WTC11 (cell line): ENCODE results near the gene BMS1. TPM values are rescaled to one million over a fixed set of nuclear protein-coding genes. Genes with fewer than 3 reads are reported as not detected.

Experiments
- ATAC-seq: fragments of 200-7000 bp; cut with Tn5 transposase; 2 replicates; pipeline ENCODE4 v1.10.0; 2021; ENCODE audit warnings: mild to moderate bottlenecking, moderate library complexity
- CTCF ChIA-PET: fragments of 300-600 bp; sonication (Branson Sonifier 250); formaldehyde crosslinking; loops from one replicate; lab custom pipeline; 2021; ENCODE audit warnings: antibody characterized with exemption; lab: Charles Lee
- POLR2A ChIA-PET: fragments of 350-600 bp; sonication (Branson Sonifier 250); formaldehyde crosslinking; loops from one replicate; lab custom pipeline; 2021; ENCODE audit warnings: antibody characterized with exemption; lab: Charles Lee
- DNase-seq: peaks from one replicate; pipeline ENCODE4 v3.0.0; 2021; ENCODE audit warnings: low spot score
- H3K27ac Mint-ChIP-seq: 2 replicates; pipeline ENCODE4 v1.8.0; 2021; ENCODE audit warnings: mixed read lengths
- H3K27me3 Mint-ChIP-seq: 2 replicates; pipeline ENCODE4 v1.8.0; 2021; ENCODE audit warnings: low read depth, mild to moderate bottlenecking, moderate library complexity, mixed read lengths
- H3K36me3 Mint-ChIP-seq: 2 replicates; pipeline ENCODE4 v1.8.0; 2021; ENCODE audit warnings: mixed read lengths
- H3K4me1 Mint-ChIP-seq: 2 replicates; pipeline ENCODE4 v1.8.0; 2022; ENCODE audit warnings: mixed read lengths
- H3K4me3 Mint-ChIP-seq: 2 replicates; pipeline ENCODE4 v1.8.0; 2021; ENCODE audit warnings: mild to moderate bottlenecking, moderate library complexity, mixed read lengths
- H3K9me3 Mint-ChIP-seq: 2 replicates; pipeline ENCODE4 v1.8.0; 2021; ENCODE audit warnings: mixed read lengths
- ETV6 ChIP-seq: sonication (generic); formaldehyde crosslinking; IDR thresholded peaks from 2 replicates; pipeline ENCODE4 v1.8.1; 2022; ENCODE audit warnings: mild to moderate bottlenecking, missing genetic modification reagents
- FOXJ3 ChIP-seq: sonication (generic); formaldehyde crosslinking; IDR thresholded peaks from 2 replicates; pipeline ENCODE4 v1.9.0; 2021; ENCODE audit warnings: missing genetic modification reagents, mild to moderate bottlenecking, borderline replicate concordance
- GTF2I ChIP-seq: fragments of 250-450 bp; sonication (Bioruptor Pico); conservative IDR thresholded peaks from 2 replicates; pipeline ENCODE4 v1.4.0; 2021; ENCODE audit warnings: mild to moderate bottlenecking
- JAZF1 ChIP-seq: fragments of 250-450 bp; sonication (Bioruptor Pico); IDR thresholded peaks from 2 replicates; pipeline ENCODE4 v1.9.0; 2021; ENCODE audit warnings: moderate library complexity, mild to moderate bottlenecking, inconsistent platforms
- MXD4 ChIP-seq: fragments of 250-450 bp; sonication (Bioruptor Pico); IDR thresholded peaks from 2 replicates; pipeline ENCODE4 v1.8.0; 2021; ENCODE audit warnings: mild to moderate bottlenecking, moderate library complexity, borderline replicate concordance
- NFATC4 ChIP-seq: fragments of 250-450 bp; sonication (Bioruptor Pico); IDR thresholded peaks from 2 replicates; pipeline ENCODE4 v1.9.0; 2021; ENCODE audit warnings: mild to moderate bottlenecking
- NFE2L1 ChIP-seq: sonication (generic); formaldehyde crosslinking; IDR thresholded peaks from 2 replicates; pipeline ENCODE4 v1.8.1; 2023; ENCODE audit warnings: missing genetic modification reagents
- NR1H2 ChIP-seq: sonication (generic); formaldehyde crosslinking; IDR thresholded peaks from 2 replicates; pipeline ENCODE4 v1.9.0; 2021; ENCODE audit warnings: mild to moderate bottlenecking, moderate library complexity, missing genetic modification reagents
- NR3C1 ChIP-seq: sonication (generic); formaldehyde crosslinking; conservative IDR thresholded peaks from 2 replicates; pipeline ENCODE4 v1.8.1; 2023; ENCODE audit warnings: low read depth, mild to moderate bottlenecking, missing genetic modification reagents
- RORB ChIP-seq: fragments of 250-450 bp; sonication (Bioruptor Pico); IDR thresholded peaks from 2 replicates; pipeline ENCODE4 v1.9.0; 2021; ENCODE audit warnings: mild to moderate bottlenecking
- SOX15 ChIP-seq: fragments of 250-450 bp; sonication (Bioruptor Pico); IDR thresholded peaks from 2 replicates; pipeline ENCODE4 v1.9.0; 2021; ENCODE audit warnings: mild to moderate bottlenecking
- TCF7 ChIP-seq: sonication (generic); formaldehyde crosslinking; IDR thresholded peaks from 2 replicates; pipeline ENCODE4 v1.8.0; 2022; ENCODE audit warnings: mild to moderate bottlenecking, low read depth, missing genetic modification reagents, moderate library complexity
- ZNF219 ChIP-seq: sonication (generic); formaldehyde crosslinking; IDR thresholded peaks from 2 replicates; pipeline ENCODE4 v1.8.0; 2023; ENCODE audit warnings: missing genetic modification reagents, mild to moderate bottlenecking, borderline replicate concordance
- ZNF416 ChIP-seq: fragments of 250-450 bp; sonication (Bioruptor Pico); IDR thresholded peaks from 2 replicates; pipeline ENCODE4 v1.9.0; 2021; ENCODE audit warnings: mild to moderate bottlenecking, inconsistent platforms
- ZNF423 ChIP-seq: fragments of 250-450 bp; sonication (Bioruptor Pico); IDR thresholded peaks from 2 replicates; pipeline ENCODE4 v2.1.2; 2022; ENCODE audit warnings: mild to moderate bottlenecking, moderate library complexity
- total RNA-seq: library from RNA; stranded (reverse); gene quantifications from 3 replicates; pipeline ENCODE4 v1.2.3, GENCODE V29; 2021
- TF ChIP-seq, protein P1 (sequence below): sonication (generic); formaldehyde crosslinking; IDR thresholded peaks from 2 replicates; pipeline ENCODE4 v1.8.1; 2022; ENCODE audit warnings: missing genetic modification reagents, borderline replicate concordance
- TF ChIP-seq, protein P2 (sequence below): sonication (generic); formaldehyde crosslinking; conservative IDR thresholded peaks from 2 replicates; pipeline ENCODE4 v1.8.1; 2022; ENCODE audit warnings: mild to moderate bottlenecking, missing genetic modification reagents
- TF ChIP-seq, protein P3 (sequence below): sonication (generic); formaldehyde crosslinking; IDR thresholded peaks from 2 replicates; pipeline ENCODE4 v1.8.1; 2022; ENCODE audit warnings: low read depth, mild to moderate bottlenecking, moderate library complexity, missing genetic modification reagents, borderline replicate concordance
- TF ChIP-seq, protein P4 (sequence below): fragments of 250-450 bp; sonication (Bioruptor Pico); conservative IDR thresholded peaks from 2 replicates; pipeline ENCODE4 v1.9.0; 2021; ENCODE audit warnings: mild to moderate bottlenecking
- TF ChIP-seq, protein P5 (sequence below): sonication (generic); formaldehyde crosslinking; IDR thresholded peaks from 2 replicates; pipeline ENCODE4 v1.8.1; 2023; ENCODE audit warnings: mild to moderate bottlenecking, missing genetic modification reagents, moderate library complexity
- TF ChIP-seq, protein P6 (sequence below): sonication (generic); formaldehyde crosslinking; IDR thresholded peaks from 2 replicates; pipeline ENCODE4 v1.8.1; 2023; ENCODE audit warnings: mild to moderate bottlenecking, missing genetic modification reagents, moderate library complexity
- TF ChIP-seq, protein P7 (sequence below): fragments of 250-450 bp; sonication (Bioruptor Pico); IDR thresholded peaks from 2 replicates; pipeline ENCODE4 v1.9.0; 2021; ENCODE audit warnings: mild to moderate bottlenecking
- TF ChIP-seq, protein P8 (sequence below): sonication (generic); formaldehyde crosslinking; IDR thresholded peaks from 2 replicates; pipeline ENCODE4 v1.8.1; 2023; ENCODE audit warnings: mild to moderate bottlenecking, moderate library complexity, missing genetic modification reagents
- TF ChIP-seq, protein P9 (sequence below): fragments of 250-450 bp; sonication (Bioruptor Pico); IDR thresholded peaks from 2 replicates; pipeline ENCODE4 v1.8.0; 2021; ENCODE audit warnings: mild to moderate bottlenecking

Gene BMS1
- total RNA-seq, 1 experiment from 2014 or later: 37.7 TPM

DNA sequence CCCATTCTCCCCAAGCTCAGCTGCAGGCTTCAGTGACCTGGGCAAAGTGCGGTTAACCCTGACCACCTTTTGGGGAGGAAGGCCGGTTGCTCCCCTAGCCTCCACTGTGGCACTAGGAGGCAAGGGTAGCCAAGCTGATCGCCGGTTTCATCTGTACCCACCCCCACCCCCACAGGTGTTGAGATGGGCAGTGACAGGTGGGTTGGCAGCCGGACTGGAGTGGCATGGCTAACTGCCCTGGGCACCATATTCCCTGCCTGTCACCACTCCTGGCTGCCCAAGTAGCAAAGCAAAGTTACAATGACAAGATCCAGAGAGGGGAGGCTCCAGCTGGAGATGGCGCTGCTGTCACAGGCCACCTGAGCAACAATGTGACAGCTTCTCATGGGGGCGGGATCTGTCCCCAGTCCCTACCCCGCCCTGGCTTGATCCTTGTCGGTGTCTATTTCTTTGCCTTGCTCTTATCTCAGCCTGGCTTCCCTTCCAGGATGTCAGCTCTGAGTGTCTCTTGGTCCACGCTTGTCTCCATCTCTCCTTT lies 27.0 kb upstream of the BMS1 start (continued):
- TF ChIP-seq ZNF416 (CRISPR knock-in tag): no peak
- TF ChIP-seq, protein P1, sequence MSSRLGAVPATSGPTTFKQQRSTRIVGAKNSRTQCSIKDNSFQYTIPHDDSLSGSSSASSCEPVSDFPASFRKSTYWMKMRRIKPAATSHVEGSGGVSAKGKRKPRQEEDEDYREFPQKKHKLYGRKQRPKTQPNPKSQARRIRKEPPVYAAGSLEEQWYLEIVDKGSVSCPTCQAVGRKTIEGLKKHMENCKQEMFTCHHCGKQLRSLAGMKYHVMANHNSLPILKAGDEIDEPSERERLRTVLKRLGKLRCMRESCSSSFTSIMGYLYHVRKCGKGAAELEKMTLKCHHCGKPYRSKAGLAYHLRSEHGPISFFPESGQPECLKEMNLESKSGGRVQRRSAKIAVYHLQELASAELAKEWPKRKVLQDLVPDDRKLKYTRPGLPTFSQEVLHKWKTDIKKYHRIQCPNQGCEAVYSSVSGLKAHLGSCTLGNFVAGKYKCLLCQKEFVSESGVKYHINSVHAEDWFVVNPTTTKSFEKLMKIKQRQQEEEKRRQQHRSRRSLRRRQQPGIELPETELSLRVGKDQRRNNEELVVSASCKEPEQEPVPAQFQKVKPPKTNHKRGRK (CRISPR knock-in tag): no peak
- TF ChIP-seq ETV6 (CRISPR knock-in tag): no peak
- no peak for TF ChIP-seq NFE2L1
- no peak for TF ChIP-seq ZNF423 (CRISPR knock-in tag)
- TF ChIP-seq, protein P2, sequence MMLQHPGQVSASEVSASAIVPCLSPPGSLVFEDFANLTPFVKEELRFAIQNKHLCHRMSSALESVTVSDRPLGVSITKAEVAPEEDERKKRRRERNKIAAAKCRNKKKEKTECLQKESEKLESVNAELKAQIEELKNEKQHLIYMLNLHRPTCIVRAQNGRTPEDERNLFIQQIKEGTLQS (CRISPR knock-in tag): no peak
- TF ChIP-seq, protein P3, sequence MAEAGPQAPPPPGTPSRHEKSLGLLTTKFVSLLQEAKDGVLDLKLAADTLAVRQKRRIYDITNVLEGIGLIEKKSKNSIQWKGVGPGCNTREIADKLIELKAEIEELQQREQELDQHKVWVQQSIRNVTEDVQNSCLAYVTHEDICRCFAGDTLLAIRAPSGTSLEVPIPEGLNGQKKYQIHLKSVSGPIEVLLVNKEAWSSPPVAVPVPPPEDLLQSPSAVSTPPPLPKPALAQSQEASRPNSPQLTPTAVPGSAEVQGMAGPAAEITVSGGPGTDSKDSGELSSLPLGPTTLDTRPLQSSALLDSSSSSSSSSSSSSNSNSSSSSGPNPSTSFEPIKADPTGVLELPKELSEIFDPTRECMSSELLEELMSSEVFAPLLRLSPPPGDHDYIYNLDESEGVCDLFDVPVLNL: no peak
- TF ChIP-seq, protein P4, sequence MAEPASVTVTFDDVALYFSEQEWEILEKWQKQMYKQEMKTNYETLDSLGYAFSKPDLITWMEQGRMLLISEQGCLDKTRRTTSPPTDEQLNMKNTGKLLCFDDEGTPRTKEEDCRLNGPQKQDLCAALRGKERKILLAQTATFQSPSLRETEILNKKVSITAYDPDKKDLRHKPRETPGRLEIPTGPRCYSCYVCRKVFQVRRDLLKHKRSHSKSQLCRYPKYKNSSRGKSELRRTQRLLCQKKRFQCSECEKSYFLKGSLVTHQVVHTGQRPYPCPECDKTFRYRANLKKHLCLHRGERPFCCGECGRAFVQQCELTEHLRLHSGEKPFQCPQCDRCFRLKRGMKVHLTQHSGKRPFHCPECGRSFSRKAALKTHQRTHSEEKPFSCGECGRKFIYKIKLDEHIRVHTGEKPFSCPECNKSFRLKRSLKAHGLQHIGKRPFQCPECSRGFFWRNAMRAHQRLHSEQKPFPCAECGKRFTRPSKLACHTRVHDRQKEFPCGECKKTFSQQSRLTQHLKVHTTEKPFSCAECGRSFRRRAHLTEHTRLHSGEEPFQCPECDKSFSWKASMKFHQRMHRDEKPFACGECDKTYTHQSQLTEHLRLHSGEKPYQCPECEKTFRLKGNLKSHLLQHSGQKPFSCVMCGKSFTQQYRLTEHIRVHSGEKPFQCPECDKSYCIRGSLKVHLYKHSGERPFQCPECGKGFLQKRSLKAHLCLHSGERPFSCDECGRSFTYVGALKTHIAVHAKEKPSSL: no peak
- no peak for TF ChIP-seq SOX15
- TF ChIP-seq, protein P5, sequence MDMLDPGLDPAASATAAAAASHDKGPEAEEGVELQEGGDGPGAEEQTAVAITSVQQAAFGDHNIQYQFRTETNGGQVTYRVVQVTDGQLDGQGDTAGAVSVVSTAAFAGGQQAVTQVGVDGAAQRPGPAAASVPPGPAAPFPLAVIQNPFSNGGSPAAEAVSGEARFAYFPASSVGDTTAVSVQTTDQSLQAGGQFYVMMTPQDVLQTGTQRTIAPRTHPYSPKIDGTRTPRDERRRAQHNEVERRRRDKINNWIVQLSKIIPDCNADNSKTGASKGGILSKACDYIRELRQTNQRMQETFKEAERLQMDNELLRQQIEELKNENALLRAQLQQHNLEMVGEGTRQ (CRISPR knock-in tag): no peak

DNA sequence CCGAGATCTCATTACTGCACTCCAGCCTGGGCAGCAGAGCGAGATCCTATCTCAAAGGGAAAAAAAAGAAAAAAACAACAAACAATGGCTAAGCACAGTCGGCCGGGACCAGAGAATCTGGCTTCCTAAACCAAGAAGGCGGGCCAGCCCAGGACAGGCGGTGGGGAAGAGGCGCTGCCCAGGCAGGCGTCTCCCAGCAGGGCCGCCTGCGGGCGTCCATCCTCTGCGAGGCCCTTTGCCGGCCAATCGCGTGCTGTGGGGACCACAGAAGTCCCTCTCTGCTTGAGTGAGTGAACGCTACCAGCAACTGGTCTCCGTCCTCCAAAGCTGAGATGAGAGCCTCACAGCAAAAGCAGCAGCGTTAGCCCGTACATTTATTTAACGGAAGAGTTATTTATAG lies 14.7 kb upstream of the BMS1 start:
- POLR2A ChIA-PET: no interaction called here
- Mint-ChIP-seq H3K9me3 (peaks cover 11% of the 10 kb centered on the region), H3K27ac (no peak overlapping the region), H3K36me3 (no peaks in the 10 kb centered on the region; the same call in 1 of the 2 replicates), H3K4me1 (no peaks in the 10 kb centered on the region), H3K27me3 (peaks cover 34% of the 10 kb centered on the region), H3K4me3 (no peak overlapping the region)
- ATAC-seq (no peak), DNase-seq (no peak)
- CTCF ChIA-PET: interaction anchor here (2.2 kb wide), 1 partner anchor 14 kb away, joined by 8 read pairs; no protein-coding TSS in a partner anchor
- TF ChIP-seq FOXJ3: no peak
- TF ChIP-seq MXD4 (CRISPR knock-in tag): no peak
- TF ChIP-seq NFATC4 (CRISPR knock-in tag): no peak
- TF ChIP-seq TCF7 (CRISPR knock-in tag): no peak
- no peak for TF ChIP-seq NR1H2
- TF ChIP-seq, protein P6, sequence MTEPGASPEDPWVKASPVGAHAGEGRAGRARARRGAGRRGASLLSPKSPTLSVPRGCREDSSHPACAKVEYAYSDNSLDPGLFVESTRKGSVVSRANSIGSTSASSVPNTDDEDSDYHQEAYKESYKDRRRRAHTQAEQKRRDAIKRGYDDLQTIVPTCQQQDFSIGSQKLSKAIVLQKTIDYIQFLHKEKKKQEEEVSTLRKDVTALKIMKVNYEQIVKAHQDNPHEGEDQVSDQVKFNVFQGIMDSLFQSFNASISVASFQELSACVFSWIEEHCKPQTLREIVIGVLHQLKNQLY: no peak
- TF ChIP-seq NR3C1 (CRISPR knock-in tag): no peak
- no peak for TF ChIP-seq GTF2I (CRISPR knock-in tag)
- TF ChIP-seq, protein P7, sequence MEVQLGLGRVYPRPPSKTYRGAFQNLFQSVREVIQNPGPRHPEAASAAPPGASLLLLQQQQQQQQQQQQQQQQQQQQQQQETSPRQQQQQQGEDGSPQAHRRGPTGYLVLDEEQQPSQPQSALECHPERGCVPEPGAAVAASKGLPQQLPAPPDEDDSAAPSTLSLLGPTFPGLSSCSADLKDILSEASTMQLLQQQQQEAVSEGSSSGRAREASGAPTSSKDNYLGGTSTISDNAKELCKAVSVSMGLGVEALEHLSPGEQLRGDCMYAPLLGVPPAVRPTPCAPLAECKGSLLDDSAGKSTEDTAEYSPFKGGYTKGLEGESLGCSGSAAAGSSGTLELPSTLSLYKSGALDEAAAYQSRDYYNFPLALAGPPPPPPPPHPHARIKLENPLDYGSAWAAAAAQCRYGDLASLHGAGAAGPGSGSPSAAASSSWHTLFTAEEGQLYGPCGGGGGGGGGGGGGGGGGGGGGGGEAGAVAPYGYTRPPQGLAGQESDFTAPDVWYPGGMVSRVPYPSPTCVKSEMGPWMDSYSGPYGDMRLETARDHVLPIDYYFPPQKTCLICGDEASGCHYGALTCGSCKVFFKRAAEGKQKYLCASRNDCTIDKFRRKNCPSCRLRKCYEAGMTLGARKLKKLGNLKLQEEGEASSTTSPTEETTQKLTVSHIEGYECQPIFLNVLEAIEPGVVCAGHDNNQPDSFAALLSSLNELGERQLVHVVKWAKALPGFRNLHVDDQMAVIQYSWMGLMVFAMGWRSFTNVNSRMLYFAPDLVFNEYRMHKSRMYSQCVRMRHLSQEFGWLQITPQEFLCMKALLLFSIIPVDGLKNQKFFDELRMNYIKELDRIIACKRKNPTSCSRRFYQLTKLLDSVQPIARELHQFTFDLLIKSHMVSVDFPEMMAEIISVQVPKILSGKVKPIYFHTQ (CRISPR knock-in tag): no peak
- no peak for TF ChIP-seq JAZF1 (CRISPR knock-in tag)
- TF ChIP-seq, protein P8, sequence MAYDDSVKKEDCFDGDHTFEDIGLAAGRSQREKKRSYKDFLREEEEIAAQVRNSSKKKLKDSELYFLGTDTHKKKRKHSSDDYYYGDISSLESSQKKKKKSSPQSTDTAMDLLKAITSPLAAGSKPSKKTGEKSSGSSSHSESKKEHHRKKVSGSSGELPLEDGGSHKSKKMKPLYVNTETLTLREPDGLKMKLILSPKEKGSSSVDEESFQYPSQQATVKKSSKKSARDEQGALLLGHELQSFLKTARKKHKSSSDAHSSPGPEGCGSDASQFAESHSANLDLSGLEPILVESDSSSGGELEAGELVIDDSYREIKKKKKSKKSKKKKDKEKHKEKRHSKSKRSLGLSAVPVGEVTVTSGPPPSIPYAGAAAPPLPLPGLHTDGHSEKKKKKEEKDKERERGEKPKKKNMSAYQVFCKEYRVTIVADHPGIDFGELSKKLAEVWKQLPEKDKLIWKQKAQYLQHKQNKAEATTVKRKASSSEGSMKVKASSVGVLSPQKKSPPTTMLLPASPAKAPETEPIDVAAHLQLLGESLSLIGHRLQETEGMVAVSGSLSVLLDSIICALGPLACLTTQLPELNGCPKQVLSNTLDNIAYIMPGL (CRISPR knock-in tag): no peak
- TF ChIP-seq RORB (CRISPR knock-in tag): no peak
- TF ChIP-seq, protein P9, sequence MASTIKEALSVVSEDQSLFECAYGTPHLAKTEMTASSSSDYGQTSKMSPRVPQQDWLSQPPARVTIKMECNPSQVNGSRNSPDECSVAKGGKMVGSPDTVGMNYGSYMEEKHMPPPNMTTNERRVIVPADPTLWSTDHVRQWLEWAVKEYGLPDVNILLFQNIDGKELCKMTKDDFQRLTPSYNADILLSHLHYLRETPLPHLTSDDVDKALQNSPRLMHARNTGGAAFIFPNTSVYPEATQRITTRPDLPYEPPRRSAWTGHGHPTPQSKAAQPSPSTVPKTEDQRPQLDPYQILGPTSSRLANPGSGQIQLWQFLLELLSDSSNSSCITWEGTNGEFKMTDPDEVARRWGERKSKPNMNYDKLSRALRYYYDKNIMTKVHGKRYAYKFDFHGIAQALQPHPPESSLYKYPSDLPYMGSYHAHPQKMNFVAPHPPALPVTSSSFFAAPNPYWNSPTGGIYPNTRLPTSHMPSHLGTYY (CRISPR knock-in tag): no peak
- no peak for TF ChIP-seq ZNF219 (CRISPR knock-in tag)
